Suppressor macrophage treated with lipopolysaccharide for 4 hours (primary cell): ENCODE results near the gene CD226.
"Not testable (repeated sequence)": the region's sequence is repeated elsewhere in the genome, so short reads cannot be mapped to it uniquely, and the experiment has no call there.

Experiments
- DNase-seq: peaks from one replicate; pipeline ENCODE4 v3.0.0-alpha.2; 2020

CD226 gene

GRCh38 chr18:69865776-69866175 is 81.9 kb downstream of the CD226 start:
- DNase-seq = no peak

DNA sequence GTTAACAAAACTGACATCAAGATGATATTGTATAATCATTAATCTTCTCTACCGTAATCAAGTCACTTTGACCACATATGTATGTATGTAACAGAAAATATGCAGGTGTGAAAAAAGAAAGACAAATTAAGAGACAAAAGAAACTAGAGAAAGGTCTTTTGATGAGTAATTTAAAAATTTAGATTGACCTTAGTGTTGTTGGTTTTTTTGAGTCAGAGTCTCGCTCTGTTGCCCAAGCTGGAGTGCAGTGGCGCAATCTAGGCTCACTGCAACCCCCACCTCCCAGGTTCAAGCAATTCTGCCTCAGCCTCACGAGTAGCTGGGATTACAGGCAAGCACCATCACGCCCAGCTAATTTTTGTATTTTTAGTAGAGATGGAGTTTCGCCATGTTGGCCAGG is 82.9 kb downstream of the CD226 start:
- not testable (repeated sequence) for DNase-seq

DNA sequence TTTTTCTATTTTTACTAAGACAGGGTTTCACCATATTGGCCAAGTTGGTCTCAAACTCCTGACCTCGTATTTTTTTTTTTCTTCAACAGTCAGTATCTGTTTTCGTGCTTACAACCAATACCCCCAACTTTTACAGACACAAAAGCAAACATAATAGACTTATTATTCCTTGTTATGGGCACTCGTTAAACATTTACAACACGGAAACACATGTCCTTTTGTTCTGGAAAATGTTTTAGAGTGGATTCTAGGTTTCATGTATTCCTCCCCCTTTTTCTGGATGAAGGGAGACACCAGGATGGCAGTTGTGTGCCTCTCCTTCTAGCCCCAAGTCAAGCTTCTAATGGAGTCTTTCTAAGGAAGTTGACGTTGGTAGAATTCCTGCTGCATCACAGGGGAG is 88.8 kb downstream of the CD226 start:
- no peak for DNase-seq

DNA sequence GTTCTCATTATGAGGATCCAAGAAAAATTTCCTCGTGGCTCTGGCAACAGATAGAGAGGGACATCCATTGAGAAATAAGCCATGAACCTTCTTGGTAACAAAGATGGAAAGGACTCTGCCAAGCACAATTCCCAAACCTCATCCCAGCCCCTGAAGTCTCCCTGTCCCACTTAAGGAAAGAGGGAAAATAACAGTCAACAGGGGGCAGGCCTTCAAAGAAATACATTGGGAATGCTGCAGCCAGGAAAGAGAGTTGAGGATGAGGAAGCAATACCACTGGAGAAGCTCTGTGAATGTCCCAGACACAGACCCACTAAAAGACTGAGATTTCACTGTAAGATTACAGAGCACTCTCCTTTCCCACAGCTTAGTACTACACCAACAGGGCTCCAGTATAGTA is 93.2 kb downstream of the CD226 start:
- DNase-seq = no peak

GRCh38 chr18:69853051-69853450 is 94.6 kb downstream of the CD226 start:
- DNase-seq = no peak

DNA sequence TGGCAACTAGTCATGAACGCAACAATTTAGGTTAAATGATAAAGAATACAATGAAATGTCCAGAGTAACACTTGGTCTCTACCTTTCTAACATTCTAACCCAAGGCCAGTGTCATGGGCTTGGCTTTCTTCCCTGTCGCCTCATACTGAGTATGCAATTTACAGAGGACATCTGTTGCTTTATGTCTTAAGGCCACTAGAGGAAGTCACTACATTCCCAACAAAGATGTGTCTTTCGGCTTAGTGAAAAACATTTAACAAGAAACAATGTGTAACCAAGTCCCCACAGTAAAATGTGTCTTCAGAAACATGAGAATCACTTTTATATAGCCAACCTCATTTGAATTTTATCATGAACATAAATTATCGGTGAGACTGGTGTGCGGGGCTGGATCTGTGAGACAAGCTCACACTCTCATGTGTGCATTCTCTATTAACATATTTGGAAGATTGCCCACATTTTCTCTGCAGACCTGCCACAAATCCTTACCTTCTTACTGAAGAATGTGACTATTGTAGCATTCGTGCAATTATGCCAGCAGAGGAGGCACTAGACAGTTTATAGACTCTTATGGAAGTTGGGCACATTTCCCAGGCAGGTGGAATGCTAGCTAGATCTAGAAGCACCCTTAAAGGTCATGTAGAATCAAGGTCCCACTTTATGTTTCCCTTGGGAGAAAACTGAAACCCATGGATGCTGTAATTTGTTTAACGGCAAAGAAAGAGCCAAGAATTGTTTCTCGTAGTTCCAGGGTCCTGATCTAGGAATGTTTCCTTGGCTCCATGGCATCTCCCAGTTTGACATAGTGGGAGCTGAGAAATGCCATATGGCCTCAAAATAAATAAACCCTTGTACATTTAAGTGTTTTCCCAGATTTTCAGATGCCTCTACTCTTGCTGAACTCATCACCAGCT is 101.8 kb downstream of the CD226 start:
- no peak for DNase-seq

GRCh38 chr18:69844656-69845055 is 103.0 kb downstream of the CD226 start:
- DNase-seq = no peak

DNA sequence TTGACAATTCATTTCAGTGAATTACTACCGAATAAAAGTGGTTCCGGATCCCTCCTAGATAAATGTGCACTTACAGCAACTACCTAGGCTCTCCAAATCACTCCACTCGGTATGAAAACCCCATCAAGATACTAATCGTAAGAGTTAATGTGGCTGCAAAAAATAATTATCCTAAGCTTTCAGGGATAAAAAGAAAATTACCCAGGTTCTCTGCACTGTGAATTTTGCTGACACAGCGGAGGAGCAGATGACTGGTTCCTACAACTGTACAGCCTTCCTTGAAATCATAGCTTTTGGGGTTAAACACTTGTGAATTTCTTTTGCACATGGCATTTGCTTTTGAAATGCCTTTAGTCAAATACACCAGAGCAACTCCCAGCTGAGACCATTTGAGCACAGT is 104.7 kb downstream of the CD226 start:
- no peak for DNase-seq

- no peak for DNase-seq
Observed at GRCh38 chr18:69841117-69841516, 106.6 kb downstream of the CD226 start.

GRCh38 chr18:69840445-69840844 is 107.2 kb downstream of the CD226 start:
- DNase-seq = no peak

GRCh38 chr18:69840001-69840400 is 107.7 kb downstream of the CD226 start:
- DNase-seq = no peak

DNA sequence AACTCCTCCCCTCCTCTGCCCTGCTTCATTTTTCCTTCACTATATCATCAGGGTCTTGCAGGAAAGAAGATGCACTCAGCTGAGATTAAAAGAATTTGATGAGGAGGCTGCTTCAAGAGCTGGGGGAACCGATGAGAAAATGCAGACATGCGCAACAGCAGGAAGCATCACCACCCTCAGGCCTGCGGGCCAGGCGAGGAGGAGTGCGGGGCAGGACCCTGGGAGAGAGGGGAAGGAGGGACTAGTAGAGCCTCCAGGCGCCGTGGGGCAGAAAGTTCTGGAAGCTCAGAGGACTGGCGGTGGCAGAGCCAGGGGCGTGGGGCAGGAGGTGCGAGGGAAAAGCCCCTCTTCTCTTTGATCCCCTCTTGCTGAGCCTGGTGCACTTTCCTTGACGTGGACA is 108.2 kb downstream of the CD226 start:
- no peak for DNase-seq

- no peak for DNase-seq
Observed at GRCh38 chr18:69838620-69839411, 108.9 kb downstream of the CD226 start.

- DNase-seq = no peak
Observed at GRCh38 chr18:69838003-69838402, 109.7 kb downstream of the CD226 start.

- DNase-seq = not testable (repeated sequence)
Observed at GRCh38 chr18:69834980-69835379, 112.7 kb downstream of the CD226 start.

DNA sequence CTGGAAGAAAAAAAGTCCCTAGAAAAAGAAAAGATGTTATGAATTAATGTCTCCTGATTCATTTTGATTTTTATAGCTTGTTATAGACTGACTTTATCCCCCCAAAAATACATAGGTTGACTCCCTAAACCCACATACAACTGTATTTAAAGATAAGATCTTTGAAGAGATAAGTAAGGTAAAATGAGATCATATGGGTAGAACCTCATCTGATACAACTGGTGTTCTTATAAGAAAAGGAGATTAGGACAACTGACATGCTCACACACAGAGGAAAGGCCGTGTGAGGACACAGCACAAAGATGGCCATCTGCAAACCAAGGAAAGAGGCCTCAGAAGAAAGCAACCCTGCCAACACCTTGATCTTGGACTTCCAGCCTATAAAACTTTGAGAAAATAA is 117.5 kb downstream of the CD226 start:
- DNase-seq = no peak

DNA sequence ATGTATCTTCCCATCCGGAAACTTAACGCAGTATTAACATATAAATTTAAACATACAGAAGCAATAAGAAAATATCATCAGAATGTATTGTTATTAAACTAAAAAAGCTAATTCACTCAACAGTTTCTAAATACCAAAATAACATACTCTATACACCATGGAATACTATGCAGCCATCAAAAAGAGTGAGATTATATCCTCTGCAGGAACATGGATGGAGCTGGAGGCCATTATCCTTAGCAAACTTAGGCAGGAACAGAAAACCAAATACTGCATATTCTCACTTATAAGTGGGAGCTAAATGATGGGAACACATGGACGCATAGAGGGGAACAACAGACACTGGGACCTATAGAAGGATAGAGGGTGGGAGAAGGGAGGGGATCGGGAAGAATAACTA is 127.1 kb downstream of the CD226 start:
- no peak for DNase-seq

GRCh38 chr18:69819460-69819859 is 128.2 kb downstream of the CD226 start:
- DNase-seq = no peak

- no peak for DNase-seq
Observed at GRCh38 chr18:69817335-69817940, 130.2 kb downstream of the CD226 start.

GRCh38 chr18:69814861-69815385 is 132.8 kb downstream of the CD226 start:
- DNase-seq = no peak

DNA sequence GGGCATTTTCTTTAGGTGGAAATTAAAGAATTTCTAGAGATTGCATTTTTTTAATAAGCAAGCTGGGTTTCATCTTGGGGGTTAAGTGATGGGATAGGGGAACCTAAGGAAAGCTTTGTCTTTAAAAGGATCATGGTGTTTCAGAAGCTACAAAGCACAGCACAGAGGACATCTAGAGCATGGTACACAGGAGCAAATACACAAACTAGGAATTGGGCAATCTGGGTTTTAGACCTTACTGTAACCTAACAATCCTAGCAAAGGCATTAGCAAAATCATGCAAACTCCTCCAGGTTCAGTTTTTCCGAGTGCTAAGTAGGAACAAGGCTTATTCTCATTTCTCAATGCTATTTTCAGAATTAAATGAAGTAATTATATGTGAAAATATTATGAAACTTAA is 134.1 kb downstream of the CD226 start:
- no peak for DNase-seq

DNA sequence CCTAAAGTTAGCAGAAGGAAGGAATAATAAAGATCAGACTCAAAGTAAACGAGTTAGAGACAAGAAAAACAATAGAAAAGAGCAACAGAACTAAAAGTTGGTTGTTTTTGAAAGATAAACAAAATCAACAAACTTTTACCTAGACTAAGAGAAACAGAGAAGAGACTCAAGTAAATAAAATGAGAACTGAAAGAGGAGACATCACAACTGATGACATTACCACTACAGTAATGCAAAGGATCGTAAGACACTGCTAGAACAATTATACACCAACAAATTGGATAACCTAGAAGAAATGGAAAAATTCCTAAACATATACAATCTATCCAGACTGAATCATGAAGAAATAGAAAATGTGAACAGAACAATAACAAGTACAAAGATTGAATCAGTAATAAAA is 139.3 kb downstream of the CD226 start:
- no peak for DNase-seq

DNA sequence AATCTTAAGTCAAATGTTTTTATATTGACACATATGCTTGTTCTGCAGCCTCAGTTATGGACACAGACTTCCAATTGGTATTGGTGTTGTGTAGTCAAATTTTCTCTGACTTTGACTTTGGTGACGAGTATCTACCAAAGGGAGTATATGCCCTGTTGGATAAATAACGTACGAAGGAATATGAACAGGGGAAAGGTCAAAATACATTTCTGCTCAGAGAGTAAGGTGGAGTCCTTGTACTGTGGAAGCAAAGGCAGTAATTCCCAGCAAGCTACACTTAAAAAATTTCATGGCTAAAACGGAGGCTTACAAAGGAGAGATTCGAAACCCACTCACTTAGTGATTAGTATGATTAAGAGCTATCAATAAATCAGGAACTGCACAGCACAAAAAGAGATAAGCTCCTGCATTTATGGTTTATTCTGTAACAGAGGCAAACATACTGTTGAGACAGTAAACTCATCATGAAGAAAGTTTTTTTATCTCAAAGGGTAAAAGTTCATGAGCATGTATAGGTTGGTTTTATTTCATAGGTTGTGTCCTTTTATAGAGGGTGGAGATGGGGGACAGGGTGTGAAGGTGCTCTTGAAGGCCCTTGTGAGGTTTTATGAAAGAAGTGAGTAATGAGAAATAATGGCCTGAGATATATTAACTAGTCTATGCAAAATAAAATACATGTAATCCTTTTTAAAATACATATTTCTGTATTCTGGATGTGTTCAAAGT is 142.7 kb downstream of the CD226 start:
- DNase-seq = no peak
